Suprapubic skin (tissue), 4 donors: ENCODE measurements around the gene EML4.

Experiments
- CTCF ChIP-seq, 2 donors: fragments of 200-600 bp in 1 of 2; fragments of 450-650 bp in 1 of 2; sonication (generic) in 1 of 2; IDR thresholded peaks; one replicate each; pipeline ENCODE4 v1.5.1; 2016 to 2019; ENCODE audit warnings: antibody characterized with exemption in 2 of 2, mild to moderate bottlenecking in 1 of 2, moderate library complexity in 1 of 2
- EP300 ChIP-seq: sonication (generic); formaldehyde crosslinking; IDR thresholded peaks from one replicate; pipeline ENCODE4 v1.6.1; 2017; ENCODE audit warnings: antibody characterized with exemption
- POLR2A ChIP-seq, 2 donors: fragments of 450-650 bp; IDR thresholded peaks; one replicate each; pipeline ENCODE4 v1.6.1; 2017; ENCODE audit warnings: antibody characterized with exemption in 2 of 2, mild to moderate bottlenecking in 2 of 2, moderate library complexity in 2 of 2
- POLR2AphosphoS5 ChIP-seq, 3 donors: sonication (generic); formaldehyde crosslinking; IDR thresholded peaks; one replicate each; pipeline ENCODE4 v1.6.1; 2017; ENCODE audit warnings: antibody characterized with exemption in 3 of 3

- no peak for TF ChIP-seq POLR2A (IDR thresholded peaks at IDR 0.05)
- no peak for TF ChIP-seq CTCF (IDR thresholded peaks at IDR 0.05)
- TF ChIP-seq EP300, result no peak
- TF ChIP-seq POLR2AphosphoS5 (IDR thresholded peaks at IDR 0.05), result no peak
These were observed 28.6 kb downstream of the EML4 start for GRCh38 chr2:42197792-42198191.
